ENCODE measurements around the gene ROR1. TPM values are rescaled to one million over a fixed set of nuclear protein-coding genes. Genes with fewer than 3 reads are reported as not detected.

Gene ROR1
- polyA plus RNA-seq, 1 of the 3 experiments (the other 2 are of a cell fraction), result 4.0 TPM

DNA sequence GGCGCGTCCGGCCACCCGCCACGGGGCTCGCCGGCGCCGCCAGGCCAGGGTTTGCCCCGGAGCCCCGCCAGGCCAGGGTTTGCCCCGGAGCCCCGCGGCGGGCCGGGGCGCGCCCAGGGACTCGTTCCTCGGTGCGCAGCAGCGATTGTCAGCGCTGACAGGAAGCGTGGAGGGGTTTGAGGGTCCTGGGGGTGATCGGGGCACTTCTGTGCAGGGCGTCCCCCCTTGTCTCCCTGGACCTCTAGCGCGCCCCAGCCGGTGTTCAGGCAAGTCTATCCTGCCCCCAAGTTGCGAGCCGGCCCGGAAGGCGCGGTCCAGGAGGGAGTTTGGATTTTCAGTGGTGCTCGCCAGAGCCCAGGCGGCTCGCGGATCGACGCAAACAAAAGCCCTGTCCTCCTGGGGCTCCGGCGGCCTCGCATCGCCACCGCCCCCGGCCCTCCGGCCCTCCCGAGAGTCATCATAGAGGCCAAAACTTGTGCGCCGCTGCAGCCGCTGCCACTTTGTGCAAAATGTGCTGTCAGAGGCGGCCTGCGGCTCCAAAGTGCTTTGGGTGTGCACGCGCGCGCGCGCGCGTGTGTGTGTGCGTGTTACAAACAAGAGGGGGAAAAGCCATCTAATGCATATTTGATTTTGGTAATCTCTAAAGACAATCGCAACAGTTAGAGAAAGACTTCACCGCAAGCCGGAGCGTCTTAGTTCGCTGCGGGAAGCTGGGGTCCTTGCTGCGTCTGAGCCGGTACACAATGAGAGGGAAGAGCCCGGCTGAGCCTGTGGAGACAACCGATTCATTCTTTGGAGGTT lies 1.0 kb downstream of the ROR1 start:
- DNase-seq, result peak; percentile 76
- TF ChIP-seq NRF1 (IDR thresholded peaks at IDR 0.05; ENCODE audit: low read depth, low read length) (peak; percentile 23; the same call in 1 of the 2 replicates), FOXM1 (IDR thresholded peaks at IDR 0.05; ENCODE audit: low read depth) (no peak), MXI1 (IDR thresholded peaks at IDR 0.05; ENCODE audit: low read depth, low read length) (peak; percentile 84), FOSL2 (IDR thresholded peaks at IDR 0.05; ENCODE audit: borderline replicate concordance, low read depth) (no peak), GATA2 (CRISPR knock-in tag; IDR thresholded peaks at IDR 0.05) (no peak), RXRA (IDR thresholded peaks at IDR 0.05; ENCODE audit: borderline replicate concordance, low read depth) (no peak), SIN3A (IDR thresholded peaks at IDR 0.05; ENCODE audit: borderline replicate concordance, low read depth, low read length) (peak; percentile 20; the same call in 1 of the 2 replicates)
- TF ChIP-seq, protein P1, sequence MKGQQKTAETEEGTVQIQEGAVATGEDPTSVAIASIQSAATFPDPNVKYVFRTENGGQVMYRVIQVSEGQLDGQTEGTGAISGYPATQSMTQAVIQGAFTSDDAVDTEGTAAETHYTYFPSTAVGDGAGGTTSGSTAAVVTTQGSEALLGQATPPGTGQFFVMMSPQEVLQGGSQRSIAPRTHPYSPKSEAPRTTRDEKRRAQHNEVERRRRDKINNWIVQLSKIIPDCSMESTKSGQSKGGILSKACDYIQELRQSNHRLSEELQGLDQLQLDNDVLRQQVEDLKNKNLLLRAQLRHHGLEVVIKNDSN (IDR thresholded peaks at IDR 0.05; ENCODE audit: borderline replicate concordance, low read depth), result no peak
- TF ChIP-seq, protein P2, sequence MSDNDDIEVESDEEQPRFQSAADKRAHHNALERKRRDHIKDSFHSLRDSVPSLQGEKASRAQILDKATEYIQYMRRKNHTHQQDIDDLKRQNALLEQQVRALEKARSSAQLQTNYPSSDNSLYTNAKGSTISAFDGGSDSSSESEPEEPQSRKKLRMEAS (IDR thresholded peaks at IDR 0.05; ENCODE audit: low read depth), result 0 out of 2 replicates have a peak, but pooled peaks have one; percentile 23
- H3K27ac ChIP-seq (ENCODE audit: low read depth in 2 of 2, low read length in 1 of 2), result peak overlapping the region; percentile 11 to 79; a peak in 3 of 4 replicates
- no peaks in the 10 kb centered on the region for H3K79me2 ChIP-seq (ENCODE audit: insufficient read depth)
- no peaks in the 10 kb centered on the region for H3F3A ChIP-seq (replicated peaks; ENCODE audit: insufficient read depth)
- ChIA-PET POLR2A (interaction anchor here (1.1 kb wide), 1 partner anchor 362 kb away, joined by 3 read pairs; no protein-coding TSS in a partner anchor), CTCF (interaction anchor here (0.8 to 6.0 kb wide), 22 partner anchors 14 to 472 kb away, joined by 3 to 61 read pairs (median 4); no protein-coding TSS in a partner anchor)
- peaks cover 0 to 13% of the 10 kb centered on the region in 2 experiments; a peak in 3 of 4 replicates for H3K4me1 ChIP-seq (ENCODE audit: control insufficient read depth in 1 of 2, insufficient read depth in 2 of 2, low read depth in 1 of 2, low read length in 1 of 2)
- H3K4me3 ChIP-seq (ENCODE audit: low read depth in 2 of 2, low read length in 1 of 2), result peak overlapping the region; percentile 84 to 91
- H3K27me3 ChIP-seq (ENCODE audit: insufficient read depth), result no peaks in the 10 kb centered on the region
- no peaks in the 10 kb centered on the region for H3K9me2 ChIP-seq
- no peaks in the 10 kb centered on the region for H3K9me3 ChIP-seq
- H4K20me1 ChIP-seq (ENCODE audit: insufficient read depth), result no peaks in the 10 kb centered on the region; the same call in 1 of the 2 replicates
- WGBS (ENCODE audit: low lambda C conversion rate), result 0% methylated on average over 9 of the region's 72 CpGs
- peak overlapping the region; percentile 33; the same call in 1 of the 2 replicates for H3K9ac ChIP-seq
- no peaks in the 10 kb centered on the region for H3K36me3 ChIP-seq (replicated peaks in 1 of 2; ENCODE audit: control insufficient read depth in 1 of 2, insufficient read depth in 2 of 2, low read length in 1 of 2)
- peak overlapping the region; percentile 38; the same call in 1 of the 2 replicates for H2AFZ ChIP-seq (ENCODE audit: low read depth)
- peak overlapping the region; percentile 93 for H3K4me2 ChIP-seq

DNA sequence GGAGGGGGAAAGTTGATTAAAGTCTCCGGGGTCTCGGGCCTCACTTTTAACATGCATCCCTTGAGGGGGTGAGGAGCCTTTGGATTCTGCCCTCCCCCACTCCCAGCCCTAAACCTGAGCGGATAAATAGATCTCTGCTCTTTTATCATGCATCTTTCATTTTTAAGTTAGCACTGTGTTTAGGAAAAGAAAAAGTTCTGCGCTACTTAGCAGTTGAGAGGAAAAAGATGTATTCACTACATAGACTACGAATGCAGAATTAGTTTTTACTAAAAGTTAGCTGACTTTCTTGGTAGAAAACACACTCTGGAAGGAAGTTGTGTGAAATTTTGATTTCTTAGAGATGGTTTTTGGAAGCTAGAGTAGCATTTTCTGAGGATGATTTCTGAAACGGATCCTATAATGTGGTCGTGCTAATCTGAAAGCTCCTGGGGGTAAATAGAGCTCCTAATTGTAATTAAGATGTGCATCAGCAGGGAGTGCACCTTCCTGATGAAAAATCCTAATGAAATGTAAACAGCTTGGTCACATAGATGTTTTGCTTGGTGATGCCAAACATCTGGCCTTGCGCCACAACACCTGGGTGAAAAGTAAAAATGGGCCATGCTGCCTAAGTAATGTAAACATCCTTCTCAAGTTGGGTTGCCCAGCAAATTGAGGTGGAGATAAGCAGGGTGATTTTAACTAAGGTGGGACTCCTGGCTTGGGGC lies 1.8 kb downstream of the ROR1 start:
- TF ChIP-seq RAD21 (IDR thresholded peaks at IDR 0.05; ENCODE audit: low read length) (peak; percentile 8; the same call in 1 of the 2 replicates), MXI1 (IDR thresholded peaks at IDR 0.05; ENCODE audit: low read depth, low read length) (no peak)
- Histone ChIP-seq H3F3A (replicated peaks; ENCODE audit: insufficient read depth) (no peaks in the 10 kb centered on the region), H3K4me1 (ENCODE audit: control insufficient read depth in 1 of 2, insufficient read depth in 2 of 2, low read depth in 1 of 2, low read length in 1 of 2) (peaks cover 0 to 13% of the 10 kb centered on the region in 2 experiments; a peak in 3 of 4 replicates), H3K79me2 (ENCODE audit: insufficient read depth) (no peaks in the 10 kb centered on the region), H3K27me3 (ENCODE audit: insufficient read depth) (no peaks in the 10 kb centered on the region), H3K27ac (ENCODE audit: low read depth in 2 of 2, low read length in 1 of 2) (peak overlapping the region in 1 of 2 experiments; percentile 79; a peak in 2 of 4 replicates), H3K36me3 (replicated peaks in 1 of 2; ENCODE audit: control insufficient read depth in 1 of 2, insufficient read depth in 2 of 2, low read length in 1 of 2) (no peaks in the 10 kb centered on the region), H3K9me2 (no peaks in the 10 kb centered on the region), H3K4me3 (ENCODE audit: low read depth in 2 of 2, low read length in 1 of 2) (peak overlapping the region; percentile 84 to 91), H3K9ac (no peak overlapping the region; the same call in 1 of the 2 replicates), H4K20me1 (ENCODE audit: insufficient read depth) (no peaks in the 10 kb centered on the region; the same call in 1 of the 2 replicates), H3K4me2 (peak overlapping the region; percentile 93), H3K9me3 (no peaks in the 10 kb centered on the region), H2AFZ (ENCODE audit: low read depth) (peak overlapping the region; percentile 38; the same call in 1 of the 2 replicates)
- POLR2A ChIA-PET, result no interaction called here
- peak; percentile 19 for DNase-seq
- CTCF ChIA-PET, result interaction anchor here (0.8 to 3.2 kb wide), 7 partner anchors 139 to 472 kb away, joined by 3 to 18 read pairs (median 4); no protein-coding TSS in a partner anchor
- 34% methylated on average over 8 of the region's 8 CpGs for WGBS (ENCODE audit: low lambda C conversion rate)
